CD4-positive, alpha-beta T cell treated with Interleukin-6 at 100 ng/mL for 8 hours (primary cell): ENCODE data around the gene AHDC1.

ENCODE experiments used
- DNase-seq: peaks from one replicate; pipeline ENCODE4 v3.0.0-alpha.2; 2020; ENCODE audit warnings: mixed read lengths, low spot score

The AHDC1 gene

DNA sequence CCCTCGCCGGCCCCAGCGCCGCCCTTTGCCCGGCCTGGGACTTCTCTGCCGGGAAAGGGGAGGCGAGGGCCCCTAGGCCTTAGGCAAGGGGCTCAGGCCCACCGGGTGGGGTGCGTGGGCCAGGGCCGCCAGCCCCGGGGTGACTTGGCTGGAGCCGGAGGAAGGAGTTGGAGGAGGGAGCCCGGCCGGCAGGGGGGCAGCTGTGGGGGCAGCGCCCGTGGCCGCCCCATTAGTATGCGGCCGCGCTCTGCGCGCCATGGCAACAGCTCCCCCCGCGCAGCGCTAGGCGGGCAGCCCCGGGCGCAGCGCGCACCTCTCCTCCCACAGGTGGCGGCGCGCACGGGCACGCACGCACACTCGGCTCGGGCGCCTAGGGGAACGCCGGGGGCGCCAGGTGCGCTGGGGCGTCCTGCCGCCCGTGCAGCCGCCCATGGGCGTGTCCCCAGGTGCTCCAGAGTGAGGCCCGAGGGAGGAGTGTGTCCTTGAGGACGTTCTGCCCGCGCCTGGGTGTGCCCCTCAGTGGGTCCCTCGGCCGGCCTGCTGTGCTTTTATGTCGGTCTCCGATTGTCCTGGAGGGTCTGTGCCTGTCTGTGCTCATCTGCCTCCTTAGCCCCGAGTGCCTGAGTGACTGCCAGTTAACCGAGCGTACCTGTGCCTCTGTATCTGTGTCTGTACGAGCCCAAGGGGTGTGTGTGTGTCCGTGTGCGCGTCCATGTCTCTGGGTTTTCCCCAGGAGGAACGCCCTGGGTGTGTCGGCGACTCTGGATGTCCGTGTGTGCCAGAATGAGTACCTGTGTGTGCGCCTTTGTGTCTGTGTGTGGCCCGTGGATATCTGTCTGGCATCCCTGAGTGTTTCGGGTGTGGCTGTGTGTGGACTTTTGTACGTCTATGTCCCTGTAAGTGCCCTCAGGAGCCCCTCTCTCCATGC, 75.8 kb downstream of the AHDC1 start:
- DNase-seq = peak; percentile 27

DNA sequence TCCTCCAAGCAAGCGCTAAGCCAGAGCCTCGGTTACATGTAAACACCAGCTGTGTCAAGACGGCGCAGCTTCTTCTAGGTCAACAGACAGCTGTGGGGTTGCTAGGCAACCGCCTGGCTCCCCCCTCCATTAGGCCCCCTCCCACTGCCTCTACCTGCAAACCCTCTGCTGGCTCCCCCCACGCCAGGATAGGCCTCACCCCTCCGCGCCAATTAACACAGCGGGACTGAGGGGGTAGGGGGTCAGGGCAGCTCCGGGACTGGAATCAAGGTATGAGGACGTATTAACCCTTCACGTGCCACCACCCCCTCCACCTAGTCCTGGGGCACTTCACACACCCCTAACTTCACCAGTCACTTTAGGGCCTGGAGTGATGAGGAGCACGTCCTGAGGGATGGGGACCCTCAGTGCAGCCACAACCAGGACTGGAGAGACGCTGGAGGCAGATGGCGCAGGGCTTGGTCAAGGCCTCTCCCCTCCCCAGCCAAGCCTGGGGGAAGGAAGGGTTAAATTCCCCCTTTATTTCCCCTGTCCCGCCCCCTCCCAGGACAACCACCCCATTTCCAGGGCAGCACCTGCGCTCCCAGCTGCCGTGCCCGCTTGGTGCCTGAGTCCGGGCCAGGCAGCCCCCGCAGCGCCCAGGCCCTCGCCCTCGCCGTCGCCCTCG, 76.6 kb downstream of the AHDC1 start:
- DNase-seq = peak; percentile 55

DNA sequence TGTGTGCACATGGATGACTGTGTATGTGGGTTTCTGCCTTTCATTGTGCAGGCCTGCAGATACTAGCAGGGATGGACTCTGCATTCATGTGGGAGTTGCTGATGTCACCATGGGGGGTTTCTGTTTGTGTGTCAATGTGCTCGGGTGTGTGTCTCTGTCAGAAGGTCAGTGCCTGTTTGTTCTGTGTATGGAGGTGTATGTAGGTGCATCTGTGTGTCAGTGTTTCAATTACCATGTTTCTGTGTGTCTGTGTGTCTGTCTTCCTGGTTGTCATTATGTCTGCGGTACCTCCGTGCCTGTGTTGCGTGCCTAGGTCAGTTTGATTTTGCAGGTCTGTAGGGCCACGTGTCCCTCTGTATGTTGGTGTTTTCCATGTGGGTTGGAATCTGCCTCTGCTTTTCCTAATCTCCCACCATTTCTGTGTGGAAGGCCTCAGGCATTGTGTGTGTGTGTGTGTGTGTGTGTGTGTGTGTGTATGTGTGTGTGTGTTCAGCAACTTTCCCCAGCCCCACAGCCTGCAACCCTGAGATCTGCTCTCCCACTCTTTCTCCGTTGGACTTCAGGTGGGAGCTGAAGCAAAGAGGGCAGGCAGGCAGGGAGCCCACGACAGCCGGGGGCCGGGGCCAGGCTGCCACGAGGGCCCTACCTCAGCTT, 77.2 kb downstream of the AHDC1 start:
- no peak for DNase-seq

DNA sequence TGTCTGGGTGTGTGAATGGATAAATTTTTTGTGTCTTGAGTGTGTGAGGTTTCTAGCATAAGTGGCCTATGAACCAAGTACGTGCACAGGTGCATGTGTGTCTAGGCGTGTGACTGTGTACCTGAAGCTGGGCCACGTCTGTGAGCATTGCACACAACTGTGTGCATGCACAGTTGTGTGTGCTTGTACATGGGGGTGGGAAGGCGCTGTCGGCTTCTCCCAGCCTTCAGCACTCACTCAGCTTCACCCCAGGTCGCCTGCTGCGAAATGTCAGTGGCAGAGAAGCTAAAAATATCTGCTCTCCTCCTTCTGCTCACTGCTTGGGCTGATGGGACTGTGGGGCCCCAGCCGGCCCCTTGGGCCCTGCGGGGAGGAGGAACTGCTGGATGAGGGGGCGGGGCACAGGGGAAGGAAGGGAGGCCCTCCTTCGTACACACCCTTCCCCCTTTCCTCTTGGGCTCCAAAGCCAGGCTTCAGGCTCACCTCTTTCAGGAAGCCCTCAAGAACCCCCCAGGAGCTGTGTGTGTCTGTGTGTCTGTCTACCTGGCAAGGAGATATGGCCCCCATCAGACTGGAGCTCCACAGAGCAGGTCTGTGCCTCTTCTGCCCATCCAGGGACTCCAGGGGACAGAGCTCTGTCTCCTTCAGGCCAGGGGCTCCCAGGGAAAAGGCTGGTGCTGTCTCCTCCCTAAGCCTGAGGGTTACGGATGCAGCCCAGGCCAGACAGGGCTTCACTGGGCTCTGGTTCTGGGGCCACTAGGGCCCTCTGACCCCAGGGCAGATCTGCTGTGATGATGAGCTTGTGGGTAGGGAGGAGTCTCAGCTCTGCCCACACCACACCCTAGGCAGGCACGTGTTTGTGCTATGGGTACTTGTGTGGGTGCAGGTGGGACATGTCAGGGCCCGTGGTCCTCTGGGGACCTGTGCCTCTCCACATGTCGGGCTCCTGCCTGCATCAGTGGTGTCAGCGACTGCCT, 78.4 kb downstream of the AHDC1 start:
- peak; percentile 58 for DNase-seq

DNA sequence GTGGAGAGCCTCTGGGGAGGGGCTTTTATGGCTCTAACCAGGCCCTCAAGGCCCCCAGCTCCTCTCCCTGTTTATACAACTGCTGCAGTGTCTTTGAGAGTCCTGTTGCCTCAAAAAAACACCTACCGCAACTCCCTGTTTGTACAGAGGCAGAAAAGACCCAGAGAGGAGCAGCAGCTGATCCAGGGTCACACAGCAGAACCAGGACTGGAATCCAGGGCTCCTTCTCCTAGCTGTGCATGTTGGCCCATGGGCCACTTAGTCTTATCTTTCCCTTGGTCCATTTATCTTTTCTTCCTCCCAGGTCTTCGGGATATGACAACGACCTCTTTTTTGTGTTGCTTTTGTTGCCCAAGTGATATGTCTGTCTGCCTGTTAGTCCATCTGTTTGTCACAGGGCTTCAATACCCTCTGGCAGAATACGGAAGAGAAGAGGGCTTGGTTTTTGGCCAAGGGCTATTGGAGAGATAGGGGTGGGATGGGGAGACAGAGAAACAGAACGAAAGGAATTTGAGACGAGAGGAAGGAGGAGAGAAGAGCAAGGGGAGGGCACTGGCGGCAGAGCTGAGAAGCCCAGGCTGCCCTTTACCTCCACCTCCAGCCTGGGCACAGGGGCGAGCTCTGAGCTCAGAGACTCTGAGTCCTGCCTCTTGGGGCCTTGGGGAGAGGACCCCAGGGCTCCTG, 80.5 kb downstream of the AHDC1 start:
- no peak for DNase-seq

GRCh38 chr1:27522432-27523336, 81.3 kb downstream of the AHDC1 start:
- peak; percentile 74 for DNase-seq

GRCh38 chr1:27521861-27522431, 82.0 kb downstream of the AHDC1 start:
- no peak for DNase-seq

GRCh38 chr1:27521336-27521831, 82.6 kb downstream of the AHDC1 start:
- DNase-seq = peak; percentile 51

DNA sequence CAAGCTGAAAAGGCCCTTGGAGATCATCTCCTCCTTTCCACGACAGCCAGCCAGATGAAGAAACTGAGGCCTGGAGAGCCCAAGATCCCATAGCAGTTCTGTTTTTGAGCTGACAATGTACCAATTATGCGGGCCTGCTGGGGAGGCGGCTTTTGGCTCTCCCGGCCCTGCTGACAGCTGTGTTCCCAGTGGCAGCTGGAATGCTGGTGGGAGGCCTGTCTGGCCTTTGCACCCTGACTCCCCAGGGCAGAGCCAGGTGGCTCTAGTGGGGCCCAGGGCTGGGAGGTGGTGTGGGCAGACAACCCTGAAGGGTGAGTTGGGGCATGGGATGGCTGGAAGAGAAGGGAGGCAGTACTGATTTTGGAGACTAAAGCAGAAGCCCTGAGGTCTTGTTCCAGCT, 83.3 kb downstream of the AHDC1 start:
- DNase-seq = no peak

- no peak for DNase-seq
These were observed 84.3 kb downstream of the AHDC1 start for GRCh38 chr1:27519331-27520258.

GRCh38 chr1:27518808-27519207, 85.1 kb downstream of the AHDC1 start:
- DNase-seq = no peak

DNA sequence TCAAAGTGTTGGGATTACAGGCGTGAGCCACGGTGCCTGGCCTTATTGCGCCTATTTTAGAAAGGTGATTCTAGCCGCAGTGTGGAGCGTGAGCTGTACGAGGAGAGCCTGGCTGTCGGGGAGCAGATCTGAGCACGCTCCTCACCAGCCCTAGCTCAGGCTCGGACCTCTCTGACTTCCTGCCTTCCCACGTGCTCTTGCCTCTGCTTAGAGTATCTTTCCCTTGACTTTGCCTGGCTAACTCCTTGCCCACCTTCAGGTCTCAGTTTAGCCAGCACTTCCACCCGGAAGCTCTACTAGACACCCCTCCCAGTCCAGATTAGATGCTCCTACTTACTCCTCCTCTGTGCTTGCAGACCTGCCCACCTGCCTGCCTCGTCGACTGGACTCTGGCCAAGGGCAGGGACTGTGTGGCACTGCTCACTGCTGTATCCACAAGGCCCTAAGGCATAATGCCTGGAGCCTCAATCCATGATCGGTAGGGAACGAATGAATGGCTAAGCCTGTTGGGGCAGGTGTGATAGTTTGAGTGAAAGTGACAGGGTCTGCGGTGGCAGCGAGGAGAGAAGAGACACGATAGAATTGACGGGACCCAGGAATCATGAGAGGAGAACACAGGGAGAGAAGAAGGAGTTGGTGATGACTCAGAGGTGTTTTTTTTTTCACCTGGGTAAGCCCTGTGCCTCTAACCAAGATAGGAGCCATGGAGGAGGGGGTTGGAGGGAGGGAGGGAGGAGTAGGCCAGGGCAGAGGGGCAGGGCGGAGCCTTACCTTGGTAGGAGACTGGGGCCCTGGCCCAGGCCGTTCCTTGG, 85.8 kb downstream of the AHDC1 start:
- DNase-seq = no peak

DNA sequence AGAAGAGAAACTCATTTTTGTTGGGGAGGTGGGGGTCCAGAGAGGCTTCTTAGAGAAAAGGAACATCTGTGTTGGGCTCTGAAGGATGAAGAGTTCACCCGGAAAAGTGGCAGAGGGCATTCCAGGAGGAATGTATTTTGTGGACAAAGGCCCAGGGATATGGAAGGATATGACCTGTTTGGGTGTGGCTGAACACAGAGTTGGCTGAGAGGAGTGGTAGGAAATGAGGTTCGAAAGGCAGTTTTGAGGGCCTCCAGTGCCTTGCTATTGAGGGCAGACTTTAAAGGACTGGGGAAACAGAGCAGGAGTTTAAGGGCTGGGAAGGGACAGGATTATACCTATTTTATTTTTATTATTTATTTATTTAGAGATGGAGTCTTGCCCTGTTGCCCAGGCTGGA, 86.6 kb downstream of the AHDC1 start:
- DNase-seq = no peak

DNA sequence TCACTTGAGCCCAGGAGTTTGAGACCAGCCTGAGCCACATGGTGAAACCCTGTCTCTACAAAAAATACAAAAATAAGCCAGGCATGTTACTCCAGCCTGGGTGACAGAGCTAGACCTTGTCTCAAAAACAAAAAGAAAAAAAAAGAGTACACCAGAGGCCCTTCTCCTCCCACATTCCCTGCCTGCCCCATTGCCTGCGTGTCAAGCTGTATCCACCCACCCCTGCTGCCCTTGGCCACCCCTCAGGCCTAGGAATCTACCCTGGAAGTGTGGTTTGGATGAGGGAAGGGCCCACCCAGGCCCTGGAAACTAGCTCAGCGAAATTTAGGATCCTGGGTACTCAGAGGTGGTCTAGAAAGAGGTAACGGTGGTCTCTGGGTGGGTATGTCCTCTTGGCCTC, 88.3 kb downstream of the AHDC1 start:
- no peak for DNase-seq

GRCh38 chr1:27513958-27514357, 90.0 kb downstream of the AHDC1 start:
- DNase-seq = no peak

DNA sequence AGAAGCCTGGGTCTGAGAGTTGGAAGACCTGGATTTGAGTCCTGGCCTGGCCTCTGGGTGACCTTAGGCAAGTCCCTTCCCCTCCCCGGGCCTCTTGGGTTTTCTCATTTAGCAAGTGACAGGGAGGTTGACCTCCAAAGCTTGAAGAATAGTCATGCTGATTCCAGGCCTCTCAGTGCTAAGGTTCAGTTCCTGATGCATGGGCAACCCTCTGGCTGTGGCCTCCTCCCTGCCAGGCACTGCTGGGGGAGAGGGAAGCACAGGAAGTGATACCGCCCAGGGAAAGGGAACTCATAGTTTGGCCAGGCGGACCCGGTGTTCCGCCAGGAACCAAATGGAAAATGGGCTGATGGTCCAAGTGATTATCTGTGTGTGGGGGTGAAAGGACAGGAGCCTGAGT, 90.4 kb downstream of the AHDC1 start:
- no peak for DNase-seq
